NCI-H446 (cell line): ENCODE data around the gene ASCC1.
"Not testable (repeated sequence)": the region's sequence is repeated elsewhere in the genome, so short reads cannot be mapped to it uniquely, and the experiment has no call there.

Experiments used
- DNase-seq, 2 experiments: peaks; one replicate each; lab custom pipeline; 2025; lab: John Stamatoyannopoulos, UW

ASCC1 gene

GRCh38 chr10:72248468-72249151 lies 32.5 kb upstream of the ASCC1 start:
- no peak for DNase-seq

GRCh38 chr10:72245949-72246525 lies 30.0 kb upstream of the ASCC1 start:
- no peak for DNase-seq

- DNase-seq: no peak
Observed at GRCh38 chr10:72244573-72245038, 28.5 kb upstream of the ASCC1 start.

GRCh38 chr10:72243822-72244437 lies 27.9 kb upstream of the ASCC1 start:
- peak in 1 of 2 experiments; percentile 22 for DNase-seq

GRCh38 chr10:72242675-72243074 lies 26.6 kb upstream of the ASCC1 start:
- DNase-seq: no peak

- DNase-seq: no peak
Observed at GRCh38 chr10:72241691-72242252, 25.7 kb upstream of the ASCC1 start.

GRCh38 chr10:72240371-72240770 lies 24.3 kb upstream of the ASCC1 start:
- no peak for DNase-seq

- no peak for DNase-seq
Observed at GRCh38 chr10:72239409-72239808, 23.3 kb upstream of the ASCC1 start.

- no peak for DNase-seq
Observed at GRCh38 chr10:72238392-72239175, 22.5 kb upstream of the ASCC1 start.

GRCh38 chr10:72235544-72236279 lies 19.6 kb upstream of the ASCC1 start:
- no peak for DNase-seq

GRCh38 chr10:72234560-72235095 lies 18.6 kb upstream of the ASCC1 start:
- DNase-seq: no peak

- DNase-seq: no peak
Observed at GRCh38 chr10:72233621-72234020, 17.5 kb upstream of the ASCC1 start.

- DNase-seq: no peak
Observed at GRCh38 chr10:72229261-72230251, 13.5 kb upstream of the ASCC1 start.

GRCh38 chr10:72228318-72228751 lies 12.3 kb upstream of the ASCC1 start:
- no peak for DNase-seq

GRCh38 chr10:72227826-72228225 lies 11.8 kb upstream of the ASCC1 start:
- DNase-seq: no peak

- no peak for DNase-seq
Observed at GRCh38 chr10:72226418-72227027, 10.4 kb upstream of the ASCC1 start.

GRCh38 chr10:72224191-72224590 lies 8.1 kb upstream of the ASCC1 start:
- not testable (repeated sequence) for DNase-seq

- no peak for DNase-seq
Observed at GRCh38 chr10:72223743-72224101, 7.6 kb upstream of the ASCC1 start.

GRCh38 chr10:72221278-72221677 lies 5.2 kb upstream of the ASCC1 start:
- DNase-seq: no peak

GRCh38 chr10:72220637-72221036 lies 4.6 kb upstream of the ASCC1 start:
- DNase-seq: no peak
